NB4 (cell line): ENCODE data around the gene TIMM29.

Source experiments
- MYC ChIP-seq: IDR thresholded peaks from 2 replicates; pipeline ENCODE4 v1.6.1; 2011; ENCODE audit warnings: low read depth, low read length
- TF ChIP-seq, protein P1 (sequence below): IDR thresholded peaks from one replicate; pipeline ENCODE4 v1.5.1; 2012; ENCODE audit warnings: low read depth, low read length
- TF ChIP-seq, protein P2 (sequence below): IDR thresholded peaks from 2 replicates; pipeline ENCODE4 v1.6.1; 2011; ENCODE audit warnings: low read depth, low read length

DNA sequence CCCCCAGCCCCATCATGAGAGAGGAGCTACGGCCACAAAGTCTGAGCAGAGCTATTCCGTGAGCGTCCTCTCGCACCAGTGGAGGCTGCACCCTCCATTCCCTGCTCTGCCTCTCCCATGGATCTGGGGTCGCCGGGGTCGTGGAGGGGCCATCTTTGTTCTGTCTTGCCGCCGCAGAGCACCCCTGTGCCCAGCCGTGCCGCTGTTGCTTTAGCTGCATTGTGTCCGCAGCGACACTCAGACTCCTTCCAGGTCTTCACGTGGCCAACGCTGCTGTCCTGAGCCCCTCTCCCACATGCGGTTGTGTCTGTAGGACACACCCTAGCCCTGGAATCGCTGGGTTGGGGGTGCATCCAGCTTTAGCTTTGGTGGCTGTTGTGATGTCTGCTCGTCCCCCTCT, 16.0 kb upstream of the TIMM29 start:
- TF ChIP-seq, protein P1, sequence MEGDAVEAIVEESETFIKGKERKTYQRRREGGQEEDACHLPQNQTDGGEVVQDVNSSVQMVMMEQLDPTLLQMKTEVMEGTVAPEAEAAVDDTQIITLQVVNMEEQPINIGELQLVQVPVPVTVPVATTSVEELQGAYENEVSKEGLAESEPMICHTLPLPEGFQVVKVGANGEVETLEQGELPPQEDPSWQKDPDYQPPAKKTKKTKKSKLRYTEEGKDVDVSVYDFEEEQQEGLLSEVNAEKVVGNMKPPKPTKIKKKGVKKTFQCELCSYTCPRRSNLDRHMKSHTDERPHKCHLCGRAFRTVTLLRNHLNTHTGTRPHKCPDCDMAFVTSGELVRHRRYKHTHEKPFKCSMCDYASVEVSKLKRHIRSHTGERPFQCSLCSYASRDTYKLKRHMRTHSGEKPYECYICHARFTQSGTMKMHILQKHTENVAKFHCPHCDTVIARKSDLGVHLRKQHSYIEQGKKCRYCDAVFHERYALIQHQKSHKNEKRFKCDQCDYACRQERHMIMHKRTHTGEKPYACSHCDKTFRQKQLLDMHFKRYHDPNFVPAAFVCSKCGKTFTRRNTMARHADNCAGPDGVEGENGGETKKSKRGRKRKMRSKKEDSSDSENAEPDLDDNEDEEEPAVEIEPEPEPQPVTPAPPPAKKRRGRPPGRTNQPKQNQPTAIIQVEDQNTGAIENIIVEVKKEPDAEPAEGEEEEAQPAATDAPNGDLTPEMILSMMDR: no peak
- no peak for TF ChIP-seq MYC
- TF ChIP-seq, protein P2, sequence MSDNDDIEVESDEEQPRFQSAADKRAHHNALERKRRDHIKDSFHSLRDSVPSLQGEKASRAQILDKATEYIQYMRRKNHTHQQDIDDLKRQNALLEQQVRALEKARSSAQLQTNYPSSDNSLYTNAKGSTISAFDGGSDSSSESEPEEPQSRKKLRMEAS: no peak
